ENCODE measurements around the gene ODC1. TPM values are rescaled to one million over a fixed set of nuclear protein-coding genes. Genes with fewer than 3 reads are reported as not detected.

The ODC1 gene
- total RNA-seq, 1 donor from 2014 or later = 82.8 TPM

- Histone ChIP-seq H3K36me3 (peaks cover 15 to 25% of the 10 kb centered on the region in 2 donors), H3K4me1 (no peaks in the 10 kb centered on the region), H3K27ac (no peak overlapping the region), H3K9me3 (no peaks in the 10 kb centered on the region), H3K4me3 (no peak overlapping the region), H3K27me3 (no peaks in the 10 kb centered on the region)
- intact Hi-C loops (cut with DNase I) = no loop called here
- no peak for DNase-seq (ENCODE audit: low spot score in 2 of 2)
- no peak for TF ChIP-seq CTCF (IDR thresholded peaks at IDR 0.05)
Measured at GRCh38 chr2:10422251-10422650, 25.9 kb downstream of the ODC1 start.

- Histone ChIP-seq H3K36me3 (peaks cover 15 to 22% of the 10 kb centered on the region in 2 donors), H3K9me3 (no peaks in the 10 kb centered on the region), H3K4me3 (no peak overlapping the region), H3K27me3 (no peaks in the 10 kb centered on the region), H3K27ac (no peak overlapping the region), H3K4me1 (no peaks in the 10 kb centered on the region)
- TF ChIP-seq CTCF (IDR thresholded peaks at IDR 0.05) = no peak
- no peak for DNase-seq (ENCODE audit: low spot score in 2 of 2)
- intact Hi-C loops (cut with DNase I) = no loop called here
Measured at GRCh38 chr2:10419553-10420257, 28.4 kb downstream of the ODC1 start.

- Histone ChIP-seq H3K36me3 (peaks cover 8 to 15% of the 10 kb centered on the region in 2 donors), H3K9me3 (no peaks in the 10 kb centered on the region), H3K27ac (no peak overlapping the region), H3K4me1 (peaks cover 9 to 14% of the 10 kb centered on the region in 2 donors), H3K4me3 (no peak overlapping the region), H3K27me3 (no peaks in the 10 kb centered on the region)
- no peak for TF ChIP-seq CTCF (IDR thresholded peaks at IDR 0.05)
- DNase-seq (ENCODE audit: low spot score in 2 of 2) = no peak
- intact Hi-C loops (cut with DNase I) = no loop called here
Measured at GRCh38 chr2:10417551-10418335, 30.4 kb downstream of the ODC1 start.

GRCh38 chr2:10415640-10416039 is 32.5 kb downstream of the ODC1 start:
- no peak for TF ChIP-seq CTCF (IDR thresholded peaks at IDR 0.05)
- DNase-seq (ENCODE audit: low spot score in 2 of 2) = no peak
- peaks cover 2 to 5% of the 10 kb centered on the region in 2 donors for H3K36me3 ChIP-seq
- H3K9me3 ChIP-seq = no peaks in the 10 kb centered on the region
- no peak overlapping the region for H3K4me3 ChIP-seq
- intact Hi-C loops (cut with DNase I) = no loop called here
- peaks cover 9 to 14% of the 10 kb centered on the region in 2 donors for H3K4me1 ChIP-seq
- H3K27ac ChIP-seq = no peak overlapping the region
- H3K27me3 ChIP-seq = no peaks in the 10 kb centered on the region

GRCh38 chr2:10415048-10415447 is 33.1 kb downstream of the ODC1 start:
- DNase-seq (ENCODE audit: low spot score in 2 of 2) = no peak
- no peaks in the 10 kb centered on the region for H3K27me3 ChIP-seq
- TF ChIP-seq CTCF (IDR thresholded peaks at IDR 0.05) = no peak
- intact Hi-C loops (cut with DNase I) = no loop called here
- H3K36me3 ChIP-seq = peaks cover 0 to 2% of the 10 kb centered on the region in 2 donors
- H3K27ac ChIP-seq = no peak overlapping the region
- no peak overlapping the region for H3K4me3 ChIP-seq
- no peaks in the 10 kb centered on the region for H3K9me3 ChIP-seq
- H3K4me1 ChIP-seq = peaks cover 9 to 14% of the 10 kb centered on the region in 2 donors

All from ascending aorta (tissue), 2 donors.